Melanocyte of skin (primary cell): ENCODE results near the gene AKIRIN2. TPM values are rescaled to one million over a fixed set of nuclear protein-coding genes. Genes with fewer than 3 reads are reported as not detected.

Experiments used
- small RNA-seq, 2 donors: library from RNA; depleted of rRNA; stranded (forward); fragments of <200 nt; gene quantifications; one replicate each; pipeline ENCODE3, GENCODE V24; 2012
- total RNA-seq, 2 donors: library from RNA; depleted of rRNA; stranded (reverse); fragments of >200 nt; gene quantifications; 2 replicates each; pipeline ENCODE4 v1.2.3, GENCODE V29; 2012

AKIRIN2 gene
- total RNA-seq: 10 to 100 TPM in 1 of 2 donors, 1 to 10 TPM in 1; 7.2 to 16.3 TPM

DNA sequence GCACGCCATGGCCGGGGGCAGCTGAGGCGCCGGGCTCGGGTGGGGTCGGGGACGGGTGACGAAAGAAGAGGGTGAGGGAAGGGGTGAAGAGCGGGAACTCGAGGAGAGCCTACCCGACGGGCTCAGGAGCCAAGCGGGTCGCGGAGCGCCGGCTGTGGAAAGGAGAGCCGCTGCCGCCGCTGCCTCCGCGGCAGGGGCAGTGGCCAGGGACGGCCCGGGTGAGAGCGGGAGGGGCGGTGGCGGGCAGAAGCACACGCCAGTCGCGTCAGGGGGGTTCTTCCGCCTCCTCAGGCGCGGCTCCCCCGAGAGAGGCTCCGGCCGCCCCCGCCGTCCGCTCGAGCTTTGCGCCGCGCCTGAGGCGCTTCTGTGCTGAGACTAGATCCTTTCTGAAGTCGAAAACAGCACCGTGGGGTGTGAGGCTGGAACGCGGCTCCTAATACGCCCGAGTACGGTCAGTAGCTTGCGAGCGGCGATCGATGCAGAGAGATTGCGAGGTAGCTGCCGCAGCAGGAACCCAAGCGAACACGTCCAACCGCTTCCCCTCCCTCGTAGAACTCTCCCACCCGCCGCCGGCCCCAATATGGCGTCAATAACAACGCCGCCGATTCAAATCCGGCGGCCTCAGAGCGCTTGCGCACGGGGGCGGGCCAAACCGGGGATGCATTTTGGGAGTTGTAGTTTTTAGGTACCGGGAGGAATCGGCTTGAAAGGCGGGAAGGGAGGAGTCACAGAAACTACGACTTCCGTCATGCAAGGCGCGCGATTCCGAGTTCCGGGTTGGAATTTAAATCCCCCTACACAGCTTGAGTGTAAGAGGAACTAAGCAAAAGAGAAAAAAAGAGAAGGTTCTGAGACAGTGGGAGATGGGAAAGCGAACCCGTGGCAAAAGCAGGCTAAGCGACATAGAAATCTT, at the start of gene AKIRIN2:
TSS of gene AKIRIN2 (minus strand) at position 558 of the 913 bp plus-strand sequence. CDS start at position 9, 549 bp downstream.

Small RNAs within 50 kb of the gene (small RNA-seq; reads per million reads assigned to genes)
- 0 to 0.04 reads per million in 2 donors for gene RF01210

Other genes with a start within 250 kb of the AKIRIN2 start
- 10 to 100 TPM; 10.7 to 18.6 TPM for gene SLC35A1, start 229.3 kb downstream of the AKIRIN2 start, total RNA-seq
- gene RARS2, start 112.2 kb downstream of the AKIRIN2 start, total RNA-seq: 10 to 100 TPM; 18.9 to 22.6 TPM
- 10 to 100 TPM; 27.9 to 37.3 TPM for gene ORC3, start 112.1 kb downstream of the AKIRIN2 start, total RNA-seq